Muscle of leg (tissue), 11 donors: ENCODE results near the gene UBAP1L. TPM values are rescaled to one million over a fixed set of nuclear protein-coding genes. Genes with fewer than 3 reads are reported as not detected.
A peak's percentile ranks its signal among the peaks of the same experiment; 100 is the strongest.

Experiments used
- DNase-seq: peaks from one replicate; pipeline ENCODE4 v3.0.0; 2013
- H3K27ac ChIP-seq: one replicate; pipeline ENCODE4 v1.5.1; 2013; ENCODE audit warnings: mild to moderate bottlenecking, low read length, control low read depth
- H3K27me3 ChIP-seq: one replicate; pipeline ENCODE4 v1.6.1; 2013; ENCODE audit warnings: low read length; ENCODE audit not compliant: control insufficient read depth, insufficient read depth
- H3K36me3 ChIP-seq: one replicate; pipeline ENCODE4 v1.6.1; 2013; ENCODE audit warnings: low read length; ENCODE audit not compliant: control insufficient read depth, insufficient read depth
- H3K4me1 ChIP-seq: one replicate; pipeline ENCODE4 v1.6.1; 2013; ENCODE audit warnings: low read length; ENCODE audit not compliant: control insufficient read depth, insufficient read depth
- H3K4me3 ChIP-seq: one replicate; pipeline ENCODE4 v1.5.1; 2013; ENCODE audit warnings: low read length, control low read depth
- H3K9me3 ChIP-seq: replicated peaks from 2 replicates; pipeline ENCODE4 v1.6.1; 2013; ENCODE audit warnings: low read depth, low read length; ENCODE audit not compliant: control insufficient read depth
- WGBS: methylation state at CpG from one replicate; pipeline ENCODE4 v1.1.5; 2013; ENCODE audit warnings: missing lambda C conversion rate; ENCODE audit not compliant: insufficient coverage; 5-methylcytosine and 5-hydroxymethylcytosine counted together
- polyA plus RNA-seq, 8 donors: library from polyadenylated mRNA; unstranded; fragments of 120-200 nt; gene quantifications; one replicate each; pipeline versions ENCODE4 v1.2.1 to v1.2.3, GENCODE V29; 2013; ENCODE audit warnings: inconsistent platforms in 1 of 8, low replicate concordance in 1 of 8; ENCODE audit not compliant: insufficient read length in 8 of 8, insufficient read depth in 1 of 8
- total RNA-seq: library from RNA; stranded (reverse); fragments of 120-200 nt; gene quantifications from one replicate; pipeline ENCODE4 v1.2.4, GENCODE V29; 2013

Gene UBAP1L
- total and polyA plus RNA-seq, 9 donors: 2.6 to 7.2 (median 4.6) TPM

- peaks cover 29% of the 10 kb centered on the region for H3K27me3 ChIP-seq
- no peaks in the 10 kb centered on the region for H3K36me3 ChIP-seq
- no peak for DNase-seq
- H3K4me3 ChIP-seq: peak overlapping the region; percentile 13
- peaks cover 57% of the 10 kb centered on the region for H3K4me1 ChIP-seq
- no peaks in the 10 kb centered on the region for H3K9me3 ChIP-seq
- no CpG with 5 or more reads among the region's 3 CpGs for WGBS
- H3K27ac ChIP-seq: peak overlapping the region; percentile 70
Measured at GRCh38 chr15:65068403-65068788, 46.6 kb downstream of the UBAP1L start.

GRCh38 chr15:65067645-65068402, 47.2 kb downstream of the UBAP1L start, which contains the start of gene RASL12:
TSS of gene RASL12 (minus strand) at chr15:65067991. CDS start at chr15:65067835, 156 bp downstream.
- Histone ChIP-seq H3K4me1 (peaks cover 58% of the 10 kb centered on the region), H3K27me3 (peaks cover 29% of the 10 kb centered on the region), H3K9me3 (no peaks in the 10 kb centered on the region), H3K27ac (peak within 1 kb of the TSS; percentile 90), H3K36me3 (no peaks in the 10 kb centered on the region), H3K4me3 (peak within 1 kb of the TSS; percentile 45)
- DNase-seq: no peak
- 2% methylated on average over 48 of the region's 66 CpGs for WGBS

DNA sequence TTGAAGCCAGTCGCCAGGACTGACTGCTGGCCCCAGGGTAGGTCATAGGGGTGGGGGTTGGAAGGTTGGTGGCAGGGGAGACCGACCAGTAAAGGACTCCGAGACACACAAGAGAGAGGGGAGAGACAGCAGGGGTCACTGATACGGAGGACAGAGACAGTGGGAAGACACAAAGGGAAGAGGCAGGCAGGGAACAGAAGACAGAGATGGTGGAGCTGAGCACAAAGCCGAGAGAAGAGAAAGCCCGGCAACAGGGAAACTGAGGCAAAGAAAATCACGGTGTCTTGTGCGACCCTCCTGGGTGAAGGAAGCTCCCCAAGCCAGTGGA, 47.7 kb downstream of the UBAP1L start:
- Histone ChIP-seq H3K27ac (peak overlapping the region; percentile 90), H3K4me3 (peak overlapping the region; percentile 45), H3K9me3 (no peaks in the 10 kb centered on the region), H3K36me3 (no peaks in the 10 kb centered on the region), H3K4me1 (peaks cover 54% of the 10 kb centered on the region), H3K27me3 (peaks cover 29% of the 10 kb centered on the region)
- 17% methylated on average over 7 of the region's 8 CpGs for WGBS
- DNase-seq: no peak

- DNase-seq: peak; percentile 68
- Histone ChIP-seq H3K36me3 (no peaks in the 10 kb centered on the region), H3K27me3 (peaks cover 29% of the 10 kb centered on the region), H3K4me3 (peak overlapping the region; percentile 45), H3K27ac (peak overlapping the region; percentile 90), H3K9me3 (no peaks in the 10 kb centered on the region), H3K4me1 (peaks cover 49% of the 10 kb centered on the region)
- WGBS: 25% methylated on average over 2 of the region's 9 CpGs
Measured at GRCh38 chr15:65066635-65067316, 48.2 kb downstream of the UBAP1L start.

- Histone ChIP-seq H3K27ac (peak overlapping the region; percentile 67), H3K4me3 (peak overlapping the region; percentile 29), H3K36me3 (no peaks in the 10 kb centered on the region), H3K9me3 (no peaks in the 10 kb centered on the region), H3K27me3 (peaks cover 29% of the 10 kb centered on the region), H3K4me1 (peaks cover 44% of the 10 kb centered on the region)
- DNase-seq: no peak
- WGBS: no CpG with 5 or more reads among the region's 3 CpGs
Measured at GRCh38 chr15:65066001-65066634, 48.9 kb downstream of the UBAP1L start.

DNA sequence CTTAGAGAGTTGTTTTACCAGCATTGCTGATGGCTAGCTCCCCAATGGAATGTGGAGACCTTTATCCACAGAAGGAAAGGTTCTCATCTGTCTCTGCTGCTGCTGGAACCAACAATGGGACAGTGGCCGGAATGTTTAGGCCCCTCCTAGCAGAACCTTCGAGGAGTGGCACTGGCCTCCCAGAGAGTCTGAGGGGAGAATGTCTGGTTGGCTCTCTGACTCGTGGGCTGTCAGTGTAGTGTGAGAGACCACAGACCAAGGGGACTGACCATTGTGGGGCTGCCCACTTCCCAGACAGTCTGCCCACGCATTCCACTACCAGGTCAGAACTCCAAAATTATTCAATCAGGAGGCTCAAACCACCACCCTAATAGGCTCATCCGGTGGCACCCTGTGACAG, 52.3 kb downstream of the UBAP1L start:
- H3K27me3 ChIP-seq: peaks cover 22% of the 10 kb centered on the region
- DNase-seq: no peak
- H3K27ac ChIP-seq: no peak overlapping the region
- H3K36me3 ChIP-seq: peaks cover 2% of the 10 kb centered on the region
- 76% methylated on average over 2 of the region's 5 CpGs for WGBS
- no peaks in the 10 kb centered on the region for H3K9me3 ChIP-seq
- H3K4me3 ChIP-seq: no peak overlapping the region
- peaks cover 19% of the 10 kb centered on the region for H3K4me1 ChIP-seq

GRCh38 chr15:65062061-65062460, 52.9 kb downstream of the UBAP1L start:
- WGBS: 89% methylated on average over 3 of the region's 5 CpGs

GRCh38 chr15:65060641-65061397, 54.2 kb downstream of the UBAP1L start:
- H3K9me3 ChIP-seq: no peaks in the 10 kb centered on the region
- peaks cover 8% of the 10 kb centered on the region for H3K4me1 ChIP-seq
- peaks cover 9% of the 10 kb centered on the region for H3K27me3 ChIP-seq
- no peak overlapping the region for H3K4me3 ChIP-seq
- H3K27ac ChIP-seq: no peak overlapping the region
- DNase-seq: no peak
- 78% methylated on average over 2 of the region's 6 CpGs for WGBS
- H3K36me3 ChIP-seq: peaks cover 2% of the 10 kb centered on the region

More at GRCh38 chr15:65062061-65062460, 52.9 kb downstream of the UBAP1L start:
- Histone ChIP-seq H3K4me3 (no peak overlapping the region), H3K36me3 (peaks cover 2% of the 10 kb centered on the region), H3K27me3 (peaks cover 16% of the 10 kb centered on the region), H3K27ac (no peak overlapping the region), H3K9me3 (no peaks in the 10 kb centered on the region), H3K4me1 (peaks cover 13% of the 10 kb centered on the region)
- no peak for DNase-seq

GRCh38 chr15:65059931-65060596, 54.9 kb downstream of the UBAP1L start:
- 100% methylated on average over 1 of the region's 4 CpGs for WGBS
- Histone ChIP-seq H3K27me3 (peaks cover 1% of the 10 kb centered on the region), H3K4me3 (no peak overlapping the region), H3K27ac (no peak overlapping the region), H3K36me3 (peaks cover 4% of the 10 kb centered on the region), H3K9me3 (no peaks in the 10 kb centered on the region), H3K4me1 (peaks cover 8% of the 10 kb centered on the region)
- no peak for DNase-seq
